ENCODE measurements around the gene MED23. TPM values are rescaled to one million over a fixed set of nuclear protein-coding genes. Genes with fewer than 3 reads are reported as not detected.

Gene MED23
- total and polyA plus RNA-seq, 2 experiments from 2014 or later: 8.6 to 23.6 TPM

- no peak for TF ChIP-seq ZNF462 (CRISPR knock-in tag; IDR thresholded peaks at IDR 0.05)
Observed at GRCh38 chr6:131574686-131575085, 53.4 kb downstream of the MED23 start (continued).

DNA sequence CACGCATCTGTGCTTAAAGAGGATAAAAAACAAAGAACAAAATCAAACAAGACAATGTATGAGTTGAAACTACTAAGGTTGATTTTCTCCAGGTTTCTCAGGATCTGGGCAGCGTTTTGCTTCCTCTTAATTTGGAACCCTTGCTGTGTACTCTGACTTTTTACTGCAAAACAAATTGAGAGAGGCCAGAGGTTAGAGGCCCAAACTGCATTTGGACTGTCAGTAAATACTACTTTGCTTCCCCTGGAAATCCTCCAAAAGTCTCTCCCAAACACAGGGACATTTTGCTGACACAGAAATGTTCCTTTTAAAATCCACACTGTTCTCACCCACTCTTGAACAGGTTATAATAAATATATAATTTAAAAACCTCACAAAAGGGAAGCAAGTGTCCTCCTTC, 53.9 kb downstream of the MED23 start:
- H3K4me1 ChIP-seq (ENCODE audit: insufficient read depth): peaks cover 15% of the 10 kb centered on the region
- H3K4me3 ChIP-seq: no peak overlapping the region
- H3F3A ChIP-seq (replicated peaks; ENCODE audit: low read depth): no peaks in the 10 kb centered on the region
- H3K36me3 ChIP-seq (ENCODE audit: insufficient read depth): no peaks in the 10 kb centered on the region
- H4K20me1 ChIP-seq (replicated peaks; ENCODE audit: insufficient read depth): no peaks in the 10 kb centered on the region
- no peaks in the 10 kb centered on the region for H3K79me2 ChIP-seq (replicated peaks; ENCODE audit: insufficient read depth)
- H3K27me3 Mint-ChIP-seq (ENCODE audit: insufficient read depth, low read depth, poor library complexity): no peaks in the 10 kb centered on the region
- H3K27me3 ChIP-seq (ENCODE audit: insufficient read depth): no peaks in the 10 kb centered on the region
- no peak overlapping the region for H3K27ac ChIP-seq (ENCODE audit: low read depth)
- H3K36me3 Mint-ChIP-seq (ENCODE audit: low read depth): no peaks in the 10 kb centered on the region
- no peak for ATAC-seq
- H3K9me2 ChIP-seq (ENCODE audit: insufficient read depth): 0 out of 2 replicates have a peak, but pooled peaks cover 4% of the 10 kb centered on the region
- no peak overlapping the region for H3K4me2 ChIP-seq
- no peak overlapping the region for H3K27ac Mint-ChIP-seq
- no peak for DNase-seq (ENCODE audit: low spot score)
- H2AFZ ChIP-seq: no peak overlapping the region
- H3K4me1 Mint-ChIP-seq: peaks cover 21% of the 10 kb centered on the region
- no peaks in the 10 kb centered on the region for H3K9me3 Mint-ChIP-seq
- no peak overlapping the region for H3K4me3 Mint-ChIP-seq
- TF ChIP-seq JUNB (IDR thresholded peaks at IDR 0.05; ENCODE audit: unreplicated experiment) (no peak), STAT1 (IDR thresholded peaks at IDR 0.05; ENCODE audit: unreplicated experiment) (no peak), EZH2 (IDR thresholded peaks at IDR 0.05; ENCODE audit: low read depth, unreplicated experiment) (no peak), ZNF114 (CRISPR knock-in tag; IDR thresholded peaks at IDR 0.05) (no peak), POLR2AphosphoS5 (IDR thresholded peaks at IDR 0.05; ENCODE audit: low read depth) (no peak)
- TF ChIP-seq, protein P1, sequence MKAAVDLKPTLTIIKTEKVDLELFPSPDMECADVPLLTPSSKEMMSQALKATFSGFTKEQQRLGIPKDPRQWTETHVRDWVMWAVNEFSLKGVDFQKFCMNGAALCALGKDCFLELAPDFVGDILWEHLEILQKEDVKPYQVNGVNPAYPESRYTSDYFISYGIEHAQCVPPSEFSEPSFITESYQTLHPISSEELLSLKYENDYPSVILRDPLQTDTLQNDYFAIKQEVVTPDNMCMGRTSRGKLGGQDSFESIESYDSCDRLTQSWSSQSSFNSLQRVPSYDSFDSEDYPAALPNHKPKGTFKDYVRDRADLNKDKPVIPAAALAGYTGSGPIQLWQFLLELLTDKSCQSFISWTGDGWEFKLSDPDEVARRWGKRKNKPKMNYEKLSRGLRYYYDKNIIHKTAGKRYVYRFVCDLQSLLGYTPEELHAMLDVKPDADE (IDR thresholded peaks at IDR 0.05): no peak
- TF ChIP-seq, protein P2, sequence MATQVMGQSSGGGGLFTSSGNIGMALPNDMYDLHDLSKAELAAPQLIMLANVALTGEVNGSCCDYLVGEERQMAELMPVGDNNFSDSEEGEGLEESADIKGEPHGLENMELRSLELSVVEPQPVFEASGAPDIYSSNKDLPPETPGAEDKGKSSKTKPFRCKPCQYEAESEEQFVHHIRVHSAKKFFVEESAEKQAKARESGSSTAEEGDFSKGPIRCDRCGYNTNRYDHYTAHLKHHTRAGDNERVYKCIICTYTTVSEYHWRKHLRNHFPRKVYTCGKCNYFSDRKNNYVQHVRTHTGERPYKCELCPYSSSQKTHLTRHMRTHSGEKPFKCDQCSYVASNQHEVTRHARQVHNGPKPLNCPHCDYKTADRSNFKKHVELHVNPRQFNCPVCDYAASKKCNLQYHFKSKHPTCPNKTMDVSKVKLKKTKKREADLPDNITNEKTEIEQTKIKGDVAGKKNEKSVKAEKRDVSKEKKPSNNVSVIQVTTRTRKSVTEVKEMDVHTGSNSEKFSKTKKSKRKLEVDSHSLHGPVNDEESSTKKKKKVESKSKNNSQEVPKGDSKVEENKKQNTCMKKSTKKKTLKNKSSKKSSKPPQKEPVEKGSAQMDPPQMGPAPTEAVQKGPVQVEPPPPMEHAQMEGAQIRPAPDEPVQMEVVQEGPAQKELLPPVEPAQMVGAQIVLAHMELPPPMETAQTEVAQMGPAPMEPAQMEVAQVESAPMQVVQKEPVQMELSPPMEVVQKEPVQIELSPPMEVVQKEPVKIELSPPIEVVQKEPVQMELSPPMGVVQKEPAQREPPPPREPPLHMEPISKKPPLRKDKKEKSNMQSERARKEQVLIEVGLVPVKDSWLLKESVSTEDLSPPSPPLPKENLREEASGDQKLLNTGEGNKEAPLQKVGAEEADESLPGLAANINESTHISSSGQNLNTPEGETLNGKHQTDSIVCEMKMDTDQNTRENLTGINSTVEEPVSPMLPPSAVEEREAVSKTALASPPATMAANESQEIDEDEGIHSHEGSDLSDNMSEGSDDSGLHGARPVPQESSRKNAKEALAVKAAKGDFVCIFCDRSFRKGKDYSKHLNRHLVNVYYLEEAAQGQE (IDR thresholded peaks at IDR 0.05; ENCODE audit: unreplicated experiment): no peak
